Nephron (organoid): ENCODE measurements around the gene TP63.

Experiments used
- H3K27ac Mint-ChIP-seq, 3 experiments: 2 replicates each; pipeline ENCODE4 v1.8.0; 2020; ENCODE audit warnings: mixed read lengths in 3 of 3, mild to moderate bottlenecking in 2 of 3, moderate library complexity in 1 of 3
- H3K27me3 Mint-ChIP-seq: 2 replicates; pipeline ENCODE4 v1.8.0; 2021; ENCODE audit warnings: low read depth, mild to moderate bottlenecking, moderate library complexity, mixed read lengths
- H3K36me3 Mint-ChIP-seq: 2 replicates; pipeline ENCODE4 v1.8.0; 2020; ENCODE audit warnings: low read depth, mixed read lengths
- H3K4me1 Mint-ChIP-seq: 2 replicates; pipeline ENCODE4 v1.8.0; 2020; ENCODE audit warnings: mixed read lengths
- H3K4me3 Mint-ChIP-seq, 3 experiments: 2 replicates each; pipeline ENCODE4 v1.8.0; 2020; ENCODE audit warnings: mild to moderate bottlenecking in 3 of 3, mixed read lengths in 3 of 3, moderate library complexity in 2 of 3
- H3K9me3 Mint-ChIP-seq: 2 replicates; pipeline ENCODE4 v1.8.0; 2020; ENCODE audit warnings: mixed read lengths
- CTCF ChIP-seq, 3 experiments: fragments of 200-600 bp; sonication (generic); IDR thresholded peaks; one replicate each; pipeline ENCODE4 v1.5.0; 2021; ENCODE audit warnings: antibody characterized with exemption in 3 of 3; ENCODE audit not compliant: unreplicated experiment in 3 of 3

The TP63 gene

GRCh38 chr3:189797103-189797750 is 166.0 kb downstream of the TP63 start:
- Mint-ChIP-seq H3K4me1 (peaks cover 4% of the 10 kb centered on the region), H3K9me3 (no peaks in the 10 kb centered on the region), H3K4me3 (no peak overlapping the region), H3K36me3 (no peaks in the 10 kb centered on the region), H3K27me3 (no peaks in the 10 kb centered on the region), H3K27ac (peak overlapping the region in 1 of 3 experiments; percentile 53)
- no peak for TF ChIP-seq CTCF (IDR thresholded peaks at IDR 0.05; ENCODE audit: unreplicated experiment in 3 of 3)

- peaks cover 4% of the 10 kb centered on the region for H3K4me1 Mint-ChIP-seq
- TF ChIP-seq CTCF (IDR thresholded peaks at IDR 0.05; ENCODE audit: unreplicated experiment in 3 of 3) = no peak
- no peak overlapping the region for H3K4me3 Mint-ChIP-seq
- H3K27ac Mint-ChIP-seq = no peak overlapping the region
- H3K27me3 Mint-ChIP-seq = no peaks in the 10 kb centered on the region
- H3K36me3 Mint-ChIP-seq = no peaks in the 10 kb centered on the region
- no peaks in the 10 kb centered on the region for H3K9me3 Mint-ChIP-seq
These were observed 168.2 kb downstream of the TP63 start for GRCh38 chr3:189799366-189799765.

GRCh38 chr3:189800436-189800835 is 169.2 kb downstream of the TP63 start:
- Mint-ChIP-seq H3K4me3 (no peak overlapping the region), H3K27me3 (no peaks in the 10 kb centered on the region), H3K27ac (no peak overlapping the region), H3K36me3 (no peaks in the 10 kb centered on the region), H3K4me1 (peaks cover 11% of the 10 kb centered on the region), H3K9me3 (no peaks in the 10 kb centered on the region)
- no peak for TF ChIP-seq CTCF (IDR thresholded peaks at IDR 0.05; ENCODE audit: unreplicated experiment in 3 of 3)

- peaks cover 3% of the 10 kb centered on the region for H3K27me3 Mint-ChIP-seq
- peaks cover 22% of the 10 kb centered on the region for H3K4me1 Mint-ChIP-seq
- TF ChIP-seq CTCF (IDR thresholded peaks at IDR 0.05; ENCODE audit: unreplicated experiment in 3 of 3) = no peak
- H3K4me3 Mint-ChIP-seq = no peak overlapping the region
- no peaks in the 10 kb centered on the region for H3K9me3 Mint-ChIP-seq
- H3K36me3 Mint-ChIP-seq = no peaks in the 10 kb centered on the region
- H3K27ac Mint-ChIP-seq = no peak overlapping the region
These were observed 172.1 kb downstream of the TP63 start for GRCh38 chr3:189803254-189803653.

GRCh38 chr3:189805375-189806067 is 174.3 kb downstream of the TP63 start:
- Mint-ChIP-seq H3K9me3 (no peaks in the 10 kb centered on the region), H3K36me3 (no peaks in the 10 kb centered on the region), H3K4me3 (peak overlapping the region in 1 of 3 experiments; percentile 40), H3K27ac (peak overlapping the region in 2 of 3 experiments; percentile 29 to 73), H3K4me1 (peaks cover 28% of the 10 kb centered on the region), H3K27me3 (peaks cover 5% of the 10 kb centered on the region)
- no peak for TF ChIP-seq CTCF (IDR thresholded peaks at IDR 0.05; ENCODE audit: unreplicated experiment in 3 of 3)
